Sciatic nerve (tissue), 2 donors: ENCODE data around the gene IGFALS. TPM values are rescaled to one million over a fixed set of nuclear protein-coding genes. Genes with fewer than 3 reads are reported as not detected.
A peak's percentile ranks its signal among the peaks of the same experiment; 100 is the strongest.

Experiments
- ATAC-seq: fragments of 200-7000 bp; cut with Tn5 transposase; one replicate; pipeline ENCODE4 v1.9.1; 2020; ENCODE audit warnings: mild to moderate bottlenecking, moderate library complexity
- DNase-seq: peaks from one replicate; pipeline ENCODE4 v3.0.0-alpha.2; 2020; ENCODE audit warnings: low spot score
- intact Hi-C: fragments of 100-400 bp; cut with DNase I; formaldehyde crosslinking; loops from one replicate; pipeline ENCODE4 v1.14.2; 2022
- total RNA-seq: library from RNA; stranded (reverse); fragmentation: NEBNext Ultra II Directional; extraction: Animal tissue kit (Norgen Biotek cat#: 25700); gene quantifications from one replicate; pipeline ENCODE4 v1.2.1, GENCODE V29; 2021
- donor health status: DM: no; HTN: no; CAD: no.
- donor health status: DM: no; HTN: no; CAD: no.

IGFALS gene
- total RNA-seq, 1 donor from 2014 or later: 0.22 TPM

GRCh38 chr16:1779741-1780676, 13.5 kb downstream of the IGFALS start:
- ATAC-seq: no peak
- DNase-seq: no peak
- intact Hi-C loops: no loop called here

GRCh38 chr16:1779234-1779701, 14.2 kb downstream of the IGFALS start:
- intact Hi-C loops: no loop called here
- DNase-seq (no peak), ATAC-seq (no peak)

- ATAC-seq (no peak), DNase-seq (no peak)
- intact Hi-C loops: no loop called here
Measured at GRCh38 chr16:1778200-1779179, 15.0 kb downstream of the IGFALS start.

- ATAC-seq (no peak), DNase-seq (no peak)
- intact Hi-C loops: no loop called here
Measured at GRCh38 chr16:1777375-1778199, 15.9 kb downstream of the IGFALS start.

- intact Hi-C loops: no loop called here
- DNase-seq (no peak), ATAC-seq (no peak)
Measured at GRCh38 chr16:1776991-1777374, 16.5 kb downstream of the IGFALS start.

GRCh38 chr16:1776672-1776955, 16.9 kb downstream of the IGFALS start:
- DNase-seq (no peak), ATAC-seq (no peak)
- intact Hi-C loops: no loop called here

GRCh38 chr16:1775846-1776671, 17.4 kb downstream of the IGFALS start:
- intact Hi-C loops: no loop called here
- no peak for DNase-seq

GRCh38 chr16:1775006-1775845, 18.3 kb downstream of the IGFALS start:
- DNase-seq (no peak), ATAC-seq (no peak)
- intact Hi-C loops: no loop called here

More at GRCh38 chr16:1775846-1776671, 17.4 kb downstream of the IGFALS start:
- no peak for ATAC-seq

- DNase-seq: no peak
- intact Hi-C loops: no loop called here
- ATAC-seq: no peak
Measured at GRCh38 chr16:1774448-1774780, 19.1 kb downstream of the IGFALS start.

GRCh38 chr16:1773703-1774447, 19.6 kb downstream of the IGFALS start:
- intact Hi-C loops: no loop called here
- no peak for ATAC-seq
- no peak for DNase-seq

- DNase-seq: peak; percentile 90
- intact Hi-C loops: no loop called here
- peak; percentile 52 for ATAC-seq
Measured at GRCh38 chr16:1772908-1773702, 20.4 kb downstream of the IGFALS start, which contains the start of gene MRPS34. Gene MRPS34 (minus strand): TSS chr16:1773134. CDS start chr16:1773119, 15 bp downstream.

- DNase-seq (no peak), ATAC-seq (no peak)
- intact Hi-C loops: no loop called here
Measured at GRCh38 chr16:1772362-1772907, 21.1 kb downstream of the IGFALS start, which contains the start of gene EME2. Gene EME2 (plus strand): TSS chr16:1772810. CDS start chr16:1773228, 418 bp downstream.

GRCh38 chr16:1771864-1772361, 21.6 kb downstream of the IGFALS start:
- intact Hi-C loops: no loop called here
- ATAC-seq (no peak), DNase-seq (no peak)

- DNase-seq (peak; percentile 89), ATAC-seq (peak; percentile 45)
- intact Hi-C loops: no loop called here
Measured at GRCh38 chr16:1771188-1771863, 22.2 kb downstream of the IGFALS start, which contains the start of gene NME3. Gene NME3 (minus strand): TSS chr16:1771543. CDS start chr16:1771534, 9 bp downstream.
